ENCODE data around the gene RSBN1.
"Not testable (repeated sequence)": the region's sequence is repeated elsewhere in the genome, so short reads cannot be mapped to it uniquely, and the experiment has no call there.

DNA sequence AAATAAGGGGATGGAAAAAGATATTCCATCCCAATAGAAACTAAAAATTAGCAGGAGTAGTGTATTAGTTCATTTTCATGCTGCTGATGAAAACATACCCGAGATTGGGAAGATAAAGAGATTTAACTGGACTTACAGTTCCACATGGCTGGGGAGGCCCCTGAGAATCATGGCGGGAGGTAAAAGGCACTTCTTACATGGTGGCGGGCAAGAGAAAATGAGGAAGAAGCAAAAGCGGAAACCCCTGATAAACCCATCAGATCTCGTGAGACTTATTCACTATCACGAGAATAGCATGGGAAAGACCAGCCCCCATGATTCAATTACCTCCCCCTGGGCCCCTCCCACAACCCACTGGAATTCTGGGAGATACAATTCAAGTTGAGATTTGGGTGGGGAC is 94.8 kb downstream of the RSBN1 start:
- TF ChIP-seq, protein P1, sequence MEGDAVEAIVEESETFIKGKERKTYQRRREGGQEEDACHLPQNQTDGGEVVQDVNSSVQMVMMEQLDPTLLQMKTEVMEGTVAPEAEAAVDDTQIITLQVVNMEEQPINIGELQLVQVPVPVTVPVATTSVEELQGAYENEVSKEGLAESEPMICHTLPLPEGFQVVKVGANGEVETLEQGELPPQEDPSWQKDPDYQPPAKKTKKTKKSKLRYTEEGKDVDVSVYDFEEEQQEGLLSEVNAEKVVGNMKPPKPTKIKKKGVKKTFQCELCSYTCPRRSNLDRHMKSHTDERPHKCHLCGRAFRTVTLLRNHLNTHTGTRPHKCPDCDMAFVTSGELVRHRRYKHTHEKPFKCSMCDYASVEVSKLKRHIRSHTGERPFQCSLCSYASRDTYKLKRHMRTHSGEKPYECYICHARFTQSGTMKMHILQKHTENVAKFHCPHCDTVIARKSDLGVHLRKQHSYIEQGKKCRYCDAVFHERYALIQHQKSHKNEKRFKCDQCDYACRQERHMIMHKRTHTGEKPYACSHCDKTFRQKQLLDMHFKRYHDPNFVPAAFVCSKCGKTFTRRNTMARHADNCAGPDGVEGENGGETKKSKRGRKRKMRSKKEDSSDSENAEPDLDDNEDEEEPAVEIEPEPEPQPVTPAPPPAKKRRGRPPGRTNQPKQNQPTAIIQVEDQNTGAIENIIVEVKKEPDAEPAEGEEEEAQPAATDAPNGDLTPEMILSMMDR (IDR thresholded peaks at IDR 0.05; ENCODE audit: insufficient read depth, low read length, poor library complexity, severe bottlenecking) = not testable (repeated sequence)
- TF ChIP-seq EZH2phosphoT487 (conservative IDR thresholded peaks at IDR 0.05; ENCODE audit: low read length) = not testable (repeated sequence)
